ENCODE results near the gene CLIC4.

DNA sequence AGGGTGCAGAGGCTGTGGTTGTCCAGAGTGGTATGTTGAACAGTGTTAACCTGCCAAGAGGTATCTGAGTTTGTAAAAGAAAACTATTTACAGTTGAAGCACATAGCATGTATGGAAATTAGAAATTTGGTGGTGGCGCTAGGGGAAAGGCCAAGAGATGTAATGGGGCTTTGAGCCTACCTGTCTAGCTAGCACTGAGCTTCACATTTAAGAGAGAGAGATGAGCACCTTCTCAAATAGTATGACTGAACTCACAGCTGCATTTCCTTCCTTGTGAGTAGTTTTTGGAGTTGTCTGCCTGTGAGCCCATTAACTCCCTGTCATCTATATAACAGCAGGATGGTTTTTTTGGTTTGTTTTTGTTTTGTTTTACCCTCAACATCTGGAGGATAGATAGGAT lies 4.0 kb downstream of the CLIC4 start:
- TF ChIP-seq, protein P1, sequence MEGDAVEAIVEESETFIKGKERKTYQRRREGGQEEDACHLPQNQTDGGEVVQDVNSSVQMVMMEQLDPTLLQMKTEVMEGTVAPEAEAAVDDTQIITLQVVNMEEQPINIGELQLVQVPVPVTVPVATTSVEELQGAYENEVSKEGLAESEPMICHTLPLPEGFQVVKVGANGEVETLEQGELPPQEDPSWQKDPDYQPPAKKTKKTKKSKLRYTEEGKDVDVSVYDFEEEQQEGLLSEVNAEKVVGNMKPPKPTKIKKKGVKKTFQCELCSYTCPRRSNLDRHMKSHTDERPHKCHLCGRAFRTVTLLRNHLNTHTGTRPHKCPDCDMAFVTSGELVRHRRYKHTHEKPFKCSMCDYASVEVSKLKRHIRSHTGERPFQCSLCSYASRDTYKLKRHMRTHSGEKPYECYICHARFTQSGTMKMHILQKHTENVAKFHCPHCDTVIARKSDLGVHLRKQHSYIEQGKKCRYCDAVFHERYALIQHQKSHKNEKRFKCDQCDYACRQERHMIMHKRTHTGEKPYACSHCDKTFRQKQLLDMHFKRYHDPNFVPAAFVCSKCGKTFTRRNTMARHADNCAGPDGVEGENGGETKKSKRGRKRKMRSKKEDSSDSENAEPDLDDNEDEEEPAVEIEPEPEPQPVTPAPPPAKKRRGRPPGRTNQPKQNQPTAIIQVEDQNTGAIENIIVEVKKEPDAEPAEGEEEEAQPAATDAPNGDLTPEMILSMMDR (IDR thresholded peaks at IDR 0.05), result no peak
- TF ChIP-seq POLR2AphosphoS5 (IDR thresholded peaks at IDR 0.05) (no peak), POLR2A (IDR thresholded peaks at IDR 0.05) (no peak)
